ENCODE results near the gene FCRLA. TPM values are rescaled to one million over a fixed set of nuclear protein-coding genes. Genes with fewer than 3 reads are reported as not detected.

The FCRLA gene
- total RNA-seq, 1 experiment from 2014 or later: 0.15 TPM

Other genes with a start within 250 kb of the FCRLA start
- gene FCGR2A, start 201.8 kb upstream of the FCRLA start, total RNA-seq (2021; ENCODE audit: unreplicated experiment): 0.28 TPM
- gene HSPA6, start 182.7 kb upstream of the FCRLA start, total RNA-seq (2021; ENCODE audit: unreplicated experiment): 0.44 TPM
- 0.13 TPM for gene FCGR3A, start 157.4 kb upstream of the FCRLA start, total RNA-seq (2021; ENCODE audit: unreplicated experiment)
- not detected for gene FCGR3B, start 76.1 kb upstream of the FCRLA start, total RNA-seq (2021; ENCODE audit: unreplicated experiment)
- gene FCGR2B, start 44.1 kb upstream of the FCRLA start, total RNA-seq (2021; ENCODE audit: unreplicated experiment): 0.15 TPM
- 0.41 TPM for gene FCRLB, start 14.3 kb downstream of the FCRLA start, total RNA-seq (2021; ENCODE audit: unreplicated experiment)
- gene DUSP12, start 42.6 kb downstream of the FCRLA start, total RNA-seq (2021; ENCODE audit: unreplicated experiment): 22.0 TPM
- 16.4 TPM for gene ATF6, start 59.1 kb downstream of the FCRLA start, total RNA-seq (2021; ENCODE audit: unreplicated experiment)

Measured in Panc1 (cell line).